Measurements from ENCODE around the gene ODF4. TPM values are rescaled to one million over a fixed set of nuclear protein-coding genes. Genes with fewer than 3 reads are reported as not detected.
A peak's percentile ranks its signal among the peaks of the same experiment; 100 is the strongest.

Gene ODF4
- total RNA-seq, 4 donors from 2014 or later, result not detected

GRCh38 chr17:8384801-8385378, 45.2 kb downstream of the ODF4 start:
- no peaks in the 10 kb centered on the region for H3K9me3 ChIP-seq
- peak overlapping the region in 1 of 4 donors; percentile 27 for H3K27ac ChIP-seq
- DNase-seq, result no peak
- no peak overlapping the region for H3K4me3 ChIP-seq
- H3K36me3 ChIP-seq, result peaks cover 0 to 18% (median 0%) of the 10 kb centered on the region in 3 donors
- H3K27me3 ChIP-seq, result no peaks in the 10 kb centered on the region
- TF ChIP-seq CTCF (IDR thresholded peaks at IDR 0.05) (no peak), POLR2A (IDR thresholded peaks at IDR 0.05) (no peak)
- H3K4me1 ChIP-seq, result peaks cover 0 to 31% (median 14%) of the 10 kb centered on the region in 4 donors

- H3K27me3 ChIP-seq, result no peaks in the 10 kb centered on the region
- DNase-seq, result no peak
- TF ChIP-seq CTCF (IDR thresholded peaks at IDR 0.05), result no peak
- TF ChIP-seq POLR2A (IDR thresholded peaks at IDR 0.05), result no peak
- H3K4me3 ChIP-seq, result no peak overlapping the region
- H3K4me1 ChIP-seq, result peaks cover 0 to 12% (median 3%) of the 10 kb centered on the region in 4 donors
- no peaks in the 10 kb centered on the region for H3K36me3 ChIP-seq
- no peak overlapping the region for H3K27ac ChIP-seq
- no peaks in the 10 kb centered on the region for H3K9me3 ChIP-seq
These were observed 47.2 kb downstream of the ODF4 start for GRCh38 chr17:8386841-8387240.

- Histone ChIP-seq H3K36me3 (no peaks in the 10 kb centered on the region), H3K4me3 (no peak overlapping the region), H3K27me3 (no peaks in the 10 kb centered on the region), H3K4me1 (peaks cover 0 to 7% (median 0%) of the 10 kb centered on the region in 4 donors), H3K9me3 (no peaks in the 10 kb centered on the region), H3K27ac (no peak overlapping the region)
- no peak for DNase-seq
- no peak for TF ChIP-seq CTCF (IDR thresholded peaks at IDR 0.05)
These were observed 48.4 kb downstream of the ODF4 start for GRCh38 chr17:8387914-8388651.

- no peaks in the 10 kb centered on the region for H3K4me1 ChIP-seq
- H3K9me3 ChIP-seq, result no peaks in the 10 kb centered on the region
- no peaks in the 10 kb centered on the region for H3K27me3 ChIP-seq
- no peaks in the 10 kb centered on the region for H3K36me3 ChIP-seq
- TF ChIP-seq CTCF (IDR thresholded peaks at IDR 0.05) (no peak), POLR2A (IDR thresholded peaks at IDR 0.05) (no peak)
- H3K4me3 ChIP-seq, result no peak overlapping the region
- H3K27ac ChIP-seq, result no peak overlapping the region
- no peak for DNase-seq
These were observed 52.1 kb downstream of the ODF4 start for GRCh38 chr17:8391711-8392110.

GRCh38 chr17:8392274-8392673, 52.6 kb downstream of the ODF4 start:
- Histone ChIP-seq H3K9me3 (no peaks in the 10 kb centered on the region), H3K27me3 (no peaks in the 10 kb centered on the region), H3K4me3 (no peak overlapping the region), H3K36me3 (no peaks in the 10 kb centered on the region), H3K4me1 (no peaks in the 10 kb centered on the region), H3K27ac (no peak overlapping the region)
- no peak for DNase-seq
- no peak for TF ChIP-seq CTCF (IDR thresholded peaks at IDR 0.05)
- TF ChIP-seq POLR2A (IDR thresholded peaks at IDR 0.05), result no peak

Measured in Peyer's patch (tissue), 4 donors.